ENCODE data around the gene MARCHF4.

DNA sequence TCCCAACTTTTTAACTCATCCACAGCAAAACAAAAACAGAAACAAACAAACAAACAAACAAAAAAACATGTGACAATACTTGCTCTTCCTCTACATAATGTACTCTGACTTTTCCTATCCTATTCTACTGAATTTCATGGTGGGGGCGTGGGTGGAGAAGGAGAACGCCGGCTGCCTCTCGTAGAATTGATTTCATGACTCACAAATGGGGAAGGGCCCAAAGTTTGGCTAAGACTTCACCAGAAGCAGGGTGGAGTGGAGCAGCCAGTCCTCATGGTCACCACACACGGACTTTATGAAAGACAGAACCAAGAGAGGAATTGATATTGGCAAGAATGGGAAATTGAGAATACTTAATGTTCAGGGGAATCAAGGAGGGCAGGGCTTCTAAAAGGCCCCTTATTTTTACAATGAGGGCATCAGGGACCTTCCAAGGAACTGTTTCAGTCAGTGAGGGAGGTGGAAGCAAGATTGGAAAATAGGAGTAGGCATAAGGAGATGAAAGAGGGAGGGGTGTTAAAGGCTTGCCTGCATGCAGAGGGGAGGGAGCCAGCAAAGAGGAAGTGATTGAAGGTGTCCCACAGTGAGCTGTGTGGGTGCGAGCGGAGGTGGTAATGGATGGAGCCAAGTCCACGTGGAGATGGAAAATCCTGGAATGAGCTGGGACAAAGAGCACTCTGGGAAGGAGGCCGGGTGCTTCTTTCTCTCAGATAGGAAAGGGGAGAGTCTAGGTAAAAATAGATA, 27.9 kb downstream of the MARCHF4 start:
- TF ChIP-seq, protein P1, sequence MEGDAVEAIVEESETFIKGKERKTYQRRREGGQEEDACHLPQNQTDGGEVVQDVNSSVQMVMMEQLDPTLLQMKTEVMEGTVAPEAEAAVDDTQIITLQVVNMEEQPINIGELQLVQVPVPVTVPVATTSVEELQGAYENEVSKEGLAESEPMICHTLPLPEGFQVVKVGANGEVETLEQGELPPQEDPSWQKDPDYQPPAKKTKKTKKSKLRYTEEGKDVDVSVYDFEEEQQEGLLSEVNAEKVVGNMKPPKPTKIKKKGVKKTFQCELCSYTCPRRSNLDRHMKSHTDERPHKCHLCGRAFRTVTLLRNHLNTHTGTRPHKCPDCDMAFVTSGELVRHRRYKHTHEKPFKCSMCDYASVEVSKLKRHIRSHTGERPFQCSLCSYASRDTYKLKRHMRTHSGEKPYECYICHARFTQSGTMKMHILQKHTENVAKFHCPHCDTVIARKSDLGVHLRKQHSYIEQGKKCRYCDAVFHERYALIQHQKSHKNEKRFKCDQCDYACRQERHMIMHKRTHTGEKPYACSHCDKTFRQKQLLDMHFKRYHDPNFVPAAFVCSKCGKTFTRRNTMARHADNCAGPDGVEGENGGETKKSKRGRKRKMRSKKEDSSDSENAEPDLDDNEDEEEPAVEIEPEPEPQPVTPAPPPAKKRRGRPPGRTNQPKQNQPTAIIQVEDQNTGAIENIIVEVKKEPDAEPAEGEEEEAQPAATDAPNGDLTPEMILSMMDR (IDR thresholded peaks at IDR 0.05), result no peak
- no peak for TF ChIP-seq POLR2A (IDR thresholded peaks at IDR 0.05)
